ENCODE data around the gene TMPRSS11A. TPM values are rescaled to one million over a fixed set of nuclear protein-coding genes. Genes with fewer than 3 reads are reported as not detected.

TMPRSS11A gene
- total RNA-seq, 1 donor from 2014 or later = 1.8 TPM

DNA sequence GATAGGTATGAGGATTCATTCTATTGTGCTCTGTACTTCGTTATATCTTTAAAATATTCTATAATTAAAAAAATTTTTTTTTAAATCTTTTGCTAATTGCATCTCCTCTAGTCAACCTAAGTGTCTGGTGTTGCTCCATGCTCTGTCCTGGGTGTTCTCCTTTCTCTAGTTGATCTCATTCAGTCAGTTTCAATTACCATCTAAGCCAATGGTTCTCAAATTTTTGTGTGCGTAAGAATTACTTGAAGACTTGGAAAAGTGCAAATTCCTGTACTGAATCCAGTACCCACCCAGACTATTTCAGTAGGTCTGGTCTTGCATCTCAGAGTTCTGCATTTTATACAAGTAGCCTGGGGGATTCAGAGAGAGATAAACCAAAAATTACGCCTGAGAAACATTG is 86.2 kb downstream of the TMPRSS11A start:
- H3K9me3 Mint-ChIP-seq = peaks cover 3% of the 10 kb centered on the region
- H3K4me3 Mint-ChIP-seq = no peak overlapping the region
- TF ChIP-seq, protein P1, sequence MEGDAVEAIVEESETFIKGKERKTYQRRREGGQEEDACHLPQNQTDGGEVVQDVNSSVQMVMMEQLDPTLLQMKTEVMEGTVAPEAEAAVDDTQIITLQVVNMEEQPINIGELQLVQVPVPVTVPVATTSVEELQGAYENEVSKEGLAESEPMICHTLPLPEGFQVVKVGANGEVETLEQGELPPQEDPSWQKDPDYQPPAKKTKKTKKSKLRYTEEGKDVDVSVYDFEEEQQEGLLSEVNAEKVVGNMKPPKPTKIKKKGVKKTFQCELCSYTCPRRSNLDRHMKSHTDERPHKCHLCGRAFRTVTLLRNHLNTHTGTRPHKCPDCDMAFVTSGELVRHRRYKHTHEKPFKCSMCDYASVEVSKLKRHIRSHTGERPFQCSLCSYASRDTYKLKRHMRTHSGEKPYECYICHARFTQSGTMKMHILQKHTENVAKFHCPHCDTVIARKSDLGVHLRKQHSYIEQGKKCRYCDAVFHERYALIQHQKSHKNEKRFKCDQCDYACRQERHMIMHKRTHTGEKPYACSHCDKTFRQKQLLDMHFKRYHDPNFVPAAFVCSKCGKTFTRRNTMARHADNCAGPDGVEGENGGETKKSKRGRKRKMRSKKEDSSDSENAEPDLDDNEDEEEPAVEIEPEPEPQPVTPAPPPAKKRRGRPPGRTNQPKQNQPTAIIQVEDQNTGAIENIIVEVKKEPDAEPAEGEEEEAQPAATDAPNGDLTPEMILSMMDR (IDR thresholded peaks at IDR 0.05; ENCODE audit: unreplicated experiment) = no peak
- H3K4me1 Mint-ChIP-seq = peaks cover 8% of the 10 kb centered on the region
- no peak for DNase-seq (ENCODE audit: low spot score in 2 of 2, unreplicated experiment in 2 of 2)
- H3K27me3 Mint-ChIP-seq (ENCODE audit: low read depth) = no peaks in the 10 kb centered on the region
- H3K36me3 Mint-ChIP-seq = no peaks in the 10 kb centered on the region
- no peak overlapping the region for H3K27ac Mint-ChIP-seq

DNA sequence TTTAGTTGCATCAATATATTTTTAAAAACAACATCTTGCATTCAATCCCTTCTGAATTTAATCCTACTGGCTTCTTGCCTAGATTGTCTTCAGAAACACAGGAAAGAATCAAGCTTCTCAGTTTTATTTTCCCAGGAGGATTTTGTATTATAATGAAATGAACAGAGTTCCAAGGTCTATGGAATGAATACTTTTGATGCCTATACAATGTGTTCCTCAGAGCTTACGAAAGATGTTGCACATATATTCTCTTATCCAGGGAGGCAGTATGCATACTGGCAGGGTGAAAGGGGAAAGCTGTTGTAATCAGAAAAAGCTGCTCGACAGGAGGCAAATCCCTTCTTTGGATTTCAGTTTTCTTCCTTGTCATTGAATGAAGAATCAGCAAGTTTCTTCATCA is 88.3 kb downstream of the TMPRSS11A start:
- no peaks in the 10 kb centered on the region for H3K36me3 Mint-ChIP-seq
- H3K27ac Mint-ChIP-seq = no peak overlapping the region
- H3K9me3 Mint-ChIP-seq = peaks cover 3% of the 10 kb centered on the region
- TF ChIP-seq, protein P1 (IDR thresholded peaks at IDR 0.05; ENCODE audit: unreplicated experiment) = no peak
- H3K4me1 Mint-ChIP-seq = peaks cover 8% of the 10 kb centered on the region
- DNase-seq (ENCODE audit: low spot score in 2 of 2, unreplicated experiment in 2 of 2) = no peak
- H3K4me3 Mint-ChIP-seq = no peak overlapping the region
- no peaks in the 10 kb centered on the region for H3K27me3 Mint-ChIP-seq (ENCODE audit: low read depth)

DNA sequence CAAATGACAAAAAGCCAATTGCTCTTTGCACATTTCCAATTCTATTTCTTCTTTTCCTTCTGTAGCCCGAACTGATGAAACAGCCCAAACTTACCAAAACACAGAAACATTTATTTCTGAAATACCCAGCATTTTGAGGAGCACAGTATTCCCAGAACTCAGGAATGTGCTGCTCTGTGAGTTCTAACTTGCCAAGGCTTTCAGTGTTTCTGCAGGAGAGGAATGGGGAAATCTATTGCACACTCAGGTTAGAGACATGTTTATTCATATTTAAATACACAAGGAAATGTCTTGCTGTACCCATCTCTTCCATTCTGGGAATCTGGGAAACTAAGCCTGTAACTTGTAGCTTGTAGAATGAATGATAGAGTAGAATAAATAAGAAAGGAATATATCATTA is 90.2 kb downstream of the TMPRSS11A start:
- no peak for DNase-seq (ENCODE audit: low spot score in 2 of 2, unreplicated experiment in 2 of 2)
- TF ChIP-seq, protein P1 (IDR thresholded peaks at IDR 0.05; ENCODE audit: unreplicated experiment) = no peak
- peaks cover 8% of the 10 kb centered on the region for H3K4me1 Mint-ChIP-seq
- H3K27me3 Mint-ChIP-seq (ENCODE audit: low read depth) = no peaks in the 10 kb centered on the region
- H3K9me3 Mint-ChIP-seq = no peaks in the 10 kb centered on the region
- H3K36me3 Mint-ChIP-seq = no peaks in the 10 kb centered on the region
- H3K27ac Mint-ChIP-seq = no peak overlapping the region
- H3K4me3 Mint-ChIP-seq = no peak overlapping the region

DNA sequence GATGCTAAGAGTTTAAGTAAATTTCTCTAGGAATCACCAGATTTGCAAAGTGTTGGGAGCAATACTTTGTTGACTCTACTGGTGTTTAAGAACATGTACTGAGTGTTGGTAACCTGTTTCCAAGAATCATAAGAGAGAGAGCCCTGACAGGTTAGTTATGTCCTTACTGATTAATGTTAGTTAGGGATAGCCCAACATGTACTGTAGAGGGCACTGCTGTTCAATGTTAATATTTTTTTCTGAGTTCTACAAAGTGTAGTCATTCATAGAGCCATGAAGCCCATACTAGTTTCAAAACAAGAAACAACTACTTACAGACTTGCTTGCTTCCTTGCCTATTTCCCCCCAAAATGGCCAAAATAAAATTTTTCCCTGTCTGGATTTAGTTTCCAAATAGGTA is 91.4 kb downstream of the TMPRSS11A start:
- no peaks in the 10 kb centered on the region for H3K27me3 Mint-ChIP-seq (ENCODE audit: low read depth)
- H3K36me3 Mint-ChIP-seq = no peaks in the 10 kb centered on the region
- peaks cover 8% of the 10 kb centered on the region for H3K4me1 Mint-ChIP-seq
- no peak overlapping the region for H3K4me3 Mint-ChIP-seq
- H3K27ac Mint-ChIP-seq = no peak overlapping the region
- no peak for DNase-seq (ENCODE audit: low spot score in 2 of 2, unreplicated experiment in 2 of 2)
- TF ChIP-seq, protein P1 (IDR thresholded peaks at IDR 0.05; ENCODE audit: unreplicated experiment) = no peak
- peaks cover 8% of the 10 kb centered on the region for H3K9me3 Mint-ChIP-seq

DNA sequence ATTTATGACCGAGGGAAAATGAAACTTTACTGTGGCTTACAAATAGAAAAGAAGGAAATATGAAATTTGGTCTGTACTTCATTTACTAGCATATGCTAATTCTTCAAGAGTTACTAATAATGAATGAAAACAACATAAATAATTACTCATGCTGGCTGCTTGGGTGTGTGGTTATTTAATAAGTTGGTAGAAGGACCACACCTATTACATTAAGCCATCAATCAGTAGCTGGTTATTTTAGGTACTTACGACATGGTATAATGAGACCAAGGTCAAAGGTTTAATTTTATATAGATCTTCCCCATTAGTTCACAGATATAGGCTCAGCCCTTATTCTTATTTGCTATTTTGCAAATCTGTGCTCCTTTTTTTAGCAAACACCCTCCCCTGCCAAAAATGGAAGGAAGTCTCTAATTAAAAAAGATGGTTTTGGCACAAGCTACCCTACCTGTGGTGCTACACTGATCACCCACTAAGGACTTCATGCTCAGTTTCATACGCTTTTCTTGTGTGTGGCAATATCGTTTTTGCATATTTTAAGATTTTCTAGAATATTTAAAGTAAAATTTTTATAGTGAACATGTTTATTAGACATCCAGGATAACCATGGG is 93.6 kb downstream of the TMPRSS11A start:
- Mint-ChIP-seq H3K9me3 (peaks cover 20% of the 10 kb centered on the region), H3K36me3 (no peaks in the 10 kb centered on the region), H3K27me3 (ENCODE audit: low read depth) (peaks cover 7% of the 10 kb centered on the region), H3K4me1 (no peaks in the 10 kb centered on the region), H3K4me3 (no peak overlapping the region), H3K27ac (no peak overlapping the region)
- no peak for DNase-seq (ENCODE audit: low spot score in 2 of 2, unreplicated experiment in 2 of 2)
- TF ChIP-seq, protein P1 (IDR thresholded peaks at IDR 0.05; ENCODE audit: unreplicated experiment) = no peak

DNA sequence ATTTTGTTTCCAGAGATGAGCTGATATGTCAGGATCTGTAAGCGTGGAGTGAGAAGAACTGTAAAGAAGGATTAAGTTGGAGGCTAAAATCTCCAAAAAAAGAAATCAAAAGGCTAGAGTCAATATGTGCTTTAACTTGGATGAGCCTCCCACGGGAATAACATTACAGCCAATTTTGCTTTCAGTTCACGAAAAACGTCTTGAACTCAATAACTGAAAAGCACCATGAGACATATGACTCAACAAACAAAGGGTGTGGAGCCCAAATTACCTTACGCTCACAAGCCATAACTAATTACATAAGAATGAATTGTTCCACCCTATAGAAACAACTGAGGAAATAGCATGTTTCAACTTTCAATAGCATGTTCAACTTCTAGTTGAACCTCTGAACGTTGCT is 101.8 kb downstream of the TMPRSS11A start:
- no peak for DNase-seq (ENCODE audit: low spot score in 2 of 2, unreplicated experiment in 2 of 2)
- TF ChIP-seq, protein P1 (IDR thresholded peaks at IDR 0.05; ENCODE audit: unreplicated experiment) = no peak
- Mint-ChIP-seq H3K36me3 (no peaks in the 10 kb centered on the region), H3K4me3 (no peak overlapping the region), H3K9me3 (peaks cover 13% of the 10 kb centered on the region), H3K27me3 (ENCODE audit: low read depth) (peaks cover 8% of the 10 kb centered on the region), H3K27ac (no peak overlapping the region), H3K4me1 (no peaks in the 10 kb centered on the region)
